Measurements from ENCODE around the gene ZNF496.
"Not testable (repeated sequence)": the region's sequence is repeated elsewhere in the genome, so short reads cannot be mapped to it uniquely, and the experiment has no call there.

ZNF496 gene

GRCh38 chr1:247291833-247292561 is 39.7 kb downstream of the ZNF496 start:
- no peak for DNase-seq (ENCODE audit: low read depth in 2 of 2)

GRCh38 chr1:247291161-247291560 is 40.5 kb downstream of the ZNF496 start:
- DNase-seq (ENCODE audit: low read depth in 2 of 2): no peak

- no peak for DNase-seq (ENCODE audit: low read depth in 2 of 2)
Measured at GRCh38 chr1:247290576-247290975, 41.1 kb downstream of the ZNF496 start.

- DNase-seq (ENCODE audit: low read depth in 2 of 2): not testable (repeated sequence)
Measured at GRCh38 chr1:247289274-247289892, 42.3 kb downstream of the ZNF496 start.

GRCh38 chr1:247288341-247288740 is 43.3 kb downstream of the ZNF496 start:
- no peak for DNase-seq (ENCODE audit: low read depth in 2 of 2)

GRCh38 chr1:247287460-247287859 is 44.2 kb downstream of the ZNF496 start:
- no peak for DNase-seq (ENCODE audit: low read depth in 2 of 2)

GRCh38 chr1:247286134-247286670 is 45.5 kb downstream of the ZNF496 start:
- no peak for DNase-seq (ENCODE audit: low read depth in 2 of 2)

GRCh38 chr1:247281001-247281574 is 50.6 kb downstream of the ZNF496 start:
- no peak for DNase-seq (ENCODE audit: low read depth in 2 of 2)

- DNase-seq (ENCODE audit: low read depth in 2 of 2): no peak
Measured at GRCh38 chr1:247277191-247277590, 54.5 kb downstream of the ZNF496 start.

GRCh38 chr1:247274605-247275256 is 56.9 kb downstream of the ZNF496 start:
- DNase-seq (ENCODE audit: low read depth in 2 of 2): no peak

- no peak for DNase-seq (ENCODE audit: low read depth in 2 of 2)
Measured at GRCh38 chr1:247273013-247273412, 58.7 kb downstream of the ZNF496 start.

- DNase-seq (ENCODE audit: low read depth in 2 of 2): no peak
Measured at GRCh38 chr1:247270003-247270402, 61.7 kb downstream of the ZNF496 start.

GRCh38 chr1:247269133-247269532 is 62.5 kb downstream of the ZNF496 start:
- no peak for DNase-seq (ENCODE audit: low read depth in 2 of 2)

GRCh38 chr1:247268390-247269045 is 63.1 kb downstream of the ZNF496 start:
- no peak for DNase-seq (ENCODE audit: low read depth in 2 of 2)

GRCh38 chr1:247266053-247266452 is 65.6 kb downstream of the ZNF496 start:
- no peak for DNase-seq (ENCODE audit: low read depth in 2 of 2)

- not testable (repeated sequence) for DNase-seq (ENCODE audit: low read depth in 2 of 2)
Measured at GRCh38 chr1:247255772-247256171, 75.9 kb downstream of the ZNF496 start, which contains the start of gene VN1R5. Gene VN1R5, plus strand, starts transcription at chr1:247256072.

- no peak for DNase-seq (ENCODE audit: low read depth in 2 of 2)
Measured at GRCh38 chr1:247247568-247247967, 84.1 kb downstream of the ZNF496 start.
